ENCODE data around the gene A4GALT. TPM values are rescaled to one million over a fixed set of nuclear protein-coding genes. Genes with fewer than 3 reads are reported as not detected.
A peak's percentile ranks its signal among the peaks of the same experiment; 100 is the strongest.

Gene A4GALT
- total RNA-seq, 1 experiment from 2014 or later = 49.2 TPM

DNA sequence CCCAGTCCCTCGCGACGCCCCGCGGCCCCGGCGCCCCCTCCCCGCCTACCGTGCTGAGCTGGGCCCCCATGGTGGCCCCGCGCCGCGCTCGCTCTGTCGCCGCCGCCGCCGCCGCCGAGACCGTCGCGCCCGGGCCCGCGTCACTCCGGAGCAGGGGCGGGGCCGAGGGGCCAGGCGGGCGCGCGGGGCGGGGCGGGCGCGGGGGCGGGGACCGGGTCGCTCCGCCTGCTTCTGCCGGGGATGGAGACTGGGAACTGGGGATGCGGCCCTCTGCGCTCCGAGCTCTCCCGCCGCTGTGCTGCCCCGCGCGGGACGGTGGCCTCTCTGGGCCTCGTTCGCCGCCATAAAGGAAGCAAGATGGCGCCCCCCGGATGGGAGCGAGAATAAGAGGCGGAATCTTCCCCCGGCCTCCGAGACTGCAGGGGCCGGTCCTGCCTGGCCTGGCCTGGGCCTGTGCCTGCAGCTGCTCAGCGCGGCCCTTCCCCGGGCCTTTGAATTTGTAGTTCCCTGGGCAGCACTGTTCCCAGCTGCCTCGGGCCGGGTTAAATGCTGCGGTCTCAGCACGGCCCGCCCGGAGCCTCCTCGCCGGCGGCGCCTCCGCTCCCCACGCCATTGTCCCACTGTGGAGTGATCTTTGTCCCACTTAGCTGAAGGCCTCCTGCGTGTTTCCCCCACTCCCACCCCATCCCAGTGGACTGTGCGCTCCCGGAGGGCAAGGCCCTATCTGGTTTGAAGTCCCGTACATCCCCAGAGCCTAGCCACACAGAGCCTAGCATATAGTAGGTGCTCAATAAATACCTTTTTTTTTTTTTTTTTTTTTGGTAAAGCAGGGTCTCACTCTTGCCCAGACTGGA, 71.2 kb downstream of the A4GALT start, which contains the start of gene CYB5R3:
CYB5R3 (minus strand) TSS at position 147 of the 854 bp plus-strand sequence; CDS start at position 70, 77 bp downstream.
- DNase-seq (ENCODE audit: low spot score) = peak; percentile 66

DNA sequence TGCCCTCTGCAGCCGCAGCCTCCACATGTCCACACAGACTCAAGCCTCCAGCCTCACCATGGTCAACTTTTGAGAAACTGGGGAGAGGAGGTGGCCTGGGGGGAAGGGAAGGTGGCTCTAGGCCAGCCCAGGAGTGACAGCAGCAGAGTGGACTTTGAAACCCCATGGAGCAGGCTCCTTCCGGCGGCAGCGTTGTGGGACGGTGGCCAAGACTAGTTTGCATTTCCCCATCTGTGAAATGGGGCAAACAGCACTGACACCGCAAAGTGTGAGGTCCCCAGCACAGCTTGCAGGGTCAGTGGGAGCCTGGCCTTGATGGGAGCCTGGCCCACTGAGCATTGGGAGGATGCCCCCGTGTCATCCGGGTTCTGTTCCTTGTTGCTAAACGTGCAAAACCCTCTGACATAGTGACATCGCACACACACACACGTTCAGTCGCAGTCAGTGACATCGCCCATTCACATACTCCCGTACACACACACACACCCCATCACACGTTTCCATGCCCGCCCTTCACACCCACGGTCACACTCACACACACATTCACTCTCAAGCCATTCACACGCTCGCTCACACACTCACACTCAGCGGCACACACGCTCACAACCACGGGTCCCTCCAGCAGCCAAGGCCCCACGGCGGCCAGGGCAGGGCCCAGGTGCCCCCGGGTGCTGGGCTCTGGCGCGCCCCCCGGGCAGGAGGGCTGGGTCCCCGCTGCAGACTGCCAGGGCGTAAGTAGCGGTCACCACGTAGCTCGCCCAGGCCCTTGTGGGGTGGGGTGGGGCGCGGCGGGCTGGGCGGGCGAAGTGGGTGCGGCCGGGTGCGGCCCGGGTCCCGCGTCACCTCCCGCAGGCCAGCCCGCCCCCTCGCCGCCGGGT, 72.1 kb downstream of the A4GALT start:
- DNase-seq (ENCODE audit: low spot score) = peak; percentile 61

DNA sequence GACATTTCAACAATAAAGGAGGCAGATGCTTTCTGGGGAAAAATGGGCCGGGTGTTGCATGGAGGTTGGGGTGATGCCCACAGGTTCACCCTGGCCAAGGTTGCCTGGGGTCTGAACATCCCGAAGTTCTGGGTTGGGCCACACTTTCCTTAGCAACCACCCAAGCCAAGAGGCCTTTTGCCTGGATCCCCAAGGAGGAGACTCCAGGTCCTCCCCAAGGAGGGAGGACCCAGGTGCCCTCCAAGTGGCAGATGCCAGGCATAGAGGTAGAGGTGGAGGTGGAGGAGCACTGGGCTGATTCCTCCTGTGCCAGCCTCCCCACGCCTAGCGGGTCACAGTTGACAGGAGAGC, 72.7 kb downstream of the A4GALT start:
- no peak for DNase-seq (ENCODE audit: low spot score)

DNA sequence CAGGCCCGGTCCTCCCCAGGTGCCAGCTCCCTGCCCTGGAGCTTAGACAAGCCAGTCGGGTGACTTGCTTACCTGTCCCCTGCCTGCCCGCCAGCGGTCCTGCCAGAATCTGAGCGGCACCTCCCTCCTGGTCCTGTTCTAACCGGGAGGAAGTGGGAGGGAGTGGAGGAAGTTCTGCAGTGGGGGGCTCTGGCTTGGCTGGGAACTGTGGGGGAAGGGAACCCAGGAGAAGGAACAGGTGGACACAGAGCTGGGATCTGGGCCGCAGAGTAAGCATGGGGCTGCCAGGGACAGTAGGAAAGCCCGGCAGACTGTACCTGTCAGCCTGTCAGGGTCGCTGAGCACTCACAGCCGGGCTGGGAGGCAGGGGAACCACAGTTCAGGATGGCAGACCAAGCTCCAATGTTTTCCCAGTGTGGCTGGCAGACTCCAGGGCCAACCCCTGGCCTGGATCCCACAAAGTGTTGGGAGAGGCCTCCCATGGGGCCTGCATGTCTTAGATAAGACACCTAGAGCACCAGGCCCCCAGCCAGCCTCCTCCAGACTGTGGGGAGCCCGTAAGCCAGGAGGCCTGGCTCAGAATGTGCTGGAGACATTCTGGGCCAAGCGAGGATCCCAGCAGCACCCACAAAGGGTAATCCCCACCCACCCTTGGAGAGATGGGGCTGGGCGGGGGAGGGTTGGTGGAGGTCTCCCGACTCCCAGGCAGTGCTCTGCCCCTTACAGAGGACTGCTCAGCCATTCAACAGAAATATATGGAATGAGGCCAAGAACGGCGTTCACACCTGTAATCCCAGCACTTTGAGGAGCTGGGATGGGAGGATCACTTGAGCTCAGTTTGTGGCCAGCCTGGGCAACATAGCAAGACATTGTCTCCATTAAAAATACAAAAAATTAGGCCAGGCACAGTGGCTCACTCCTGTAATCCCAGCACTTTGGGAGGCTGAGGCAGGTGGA, 73.8 kb downstream of the A4GALT start:
- DNase-seq (ENCODE audit: low spot score) = peak; percentile 20

DNA sequence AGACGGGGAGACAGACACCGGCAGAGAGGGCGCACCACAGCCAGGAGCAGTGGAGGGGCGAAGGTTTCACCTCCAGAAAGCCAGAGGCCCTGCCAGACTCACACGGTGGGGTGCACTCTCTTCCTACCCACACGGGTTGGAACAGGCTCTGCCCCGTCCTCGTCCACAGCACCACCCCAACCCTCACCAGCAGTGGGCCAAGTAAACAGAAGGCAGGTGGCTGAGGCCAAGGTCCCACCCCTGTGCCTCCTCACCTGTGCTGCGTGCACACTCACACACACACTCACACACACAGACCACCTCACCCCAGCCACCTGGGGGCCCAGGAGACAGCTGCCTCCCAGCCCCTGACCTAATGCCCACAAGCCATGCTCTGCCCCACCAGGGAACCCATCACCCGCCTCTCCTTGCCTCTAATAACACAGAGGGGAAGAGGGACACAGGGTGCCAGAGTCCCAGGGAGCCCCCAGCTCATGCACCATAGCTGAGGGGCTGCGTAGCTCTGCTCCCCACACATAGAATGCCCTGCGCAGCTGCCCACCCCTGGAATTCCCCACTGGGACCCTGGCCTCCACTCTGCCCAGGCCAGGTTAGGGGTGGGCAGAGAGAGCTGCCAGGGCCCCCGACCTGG, 74.6 kb downstream of the A4GALT start:
- no peak for DNase-seq (ENCODE audit: low spot score)

DNA sequence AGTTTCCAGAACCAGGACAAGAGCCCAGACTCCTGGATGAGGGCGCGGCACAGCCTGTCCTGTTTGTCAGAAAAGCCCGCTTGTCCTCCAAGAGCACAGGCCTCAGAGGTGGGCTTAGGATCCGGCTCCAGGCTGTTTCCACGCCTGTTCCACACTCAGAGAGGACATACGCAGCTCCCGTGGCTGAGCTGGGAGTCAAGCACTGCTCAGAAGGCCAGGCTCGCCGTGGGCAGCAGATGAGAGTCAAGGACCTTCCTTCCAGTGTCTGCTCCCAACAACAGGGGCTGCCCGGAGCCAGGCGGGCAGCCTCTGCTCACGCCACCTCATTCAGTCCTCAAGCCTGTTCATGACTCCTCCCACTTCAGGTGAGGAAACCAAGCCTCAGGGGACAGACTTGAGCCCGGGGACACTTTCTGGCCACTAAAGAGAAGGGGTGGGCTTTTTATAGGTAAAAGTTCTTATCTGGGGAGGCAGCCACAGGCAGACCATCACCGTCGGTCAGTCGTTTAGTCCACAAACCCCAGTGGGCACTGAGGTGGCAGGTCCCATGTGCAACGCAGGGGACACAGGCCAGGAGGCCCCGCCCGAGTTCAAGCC, 75.2 kb downstream of the A4GALT start:
- DNase-seq (ENCODE audit: low spot score) = no peak

DNA sequence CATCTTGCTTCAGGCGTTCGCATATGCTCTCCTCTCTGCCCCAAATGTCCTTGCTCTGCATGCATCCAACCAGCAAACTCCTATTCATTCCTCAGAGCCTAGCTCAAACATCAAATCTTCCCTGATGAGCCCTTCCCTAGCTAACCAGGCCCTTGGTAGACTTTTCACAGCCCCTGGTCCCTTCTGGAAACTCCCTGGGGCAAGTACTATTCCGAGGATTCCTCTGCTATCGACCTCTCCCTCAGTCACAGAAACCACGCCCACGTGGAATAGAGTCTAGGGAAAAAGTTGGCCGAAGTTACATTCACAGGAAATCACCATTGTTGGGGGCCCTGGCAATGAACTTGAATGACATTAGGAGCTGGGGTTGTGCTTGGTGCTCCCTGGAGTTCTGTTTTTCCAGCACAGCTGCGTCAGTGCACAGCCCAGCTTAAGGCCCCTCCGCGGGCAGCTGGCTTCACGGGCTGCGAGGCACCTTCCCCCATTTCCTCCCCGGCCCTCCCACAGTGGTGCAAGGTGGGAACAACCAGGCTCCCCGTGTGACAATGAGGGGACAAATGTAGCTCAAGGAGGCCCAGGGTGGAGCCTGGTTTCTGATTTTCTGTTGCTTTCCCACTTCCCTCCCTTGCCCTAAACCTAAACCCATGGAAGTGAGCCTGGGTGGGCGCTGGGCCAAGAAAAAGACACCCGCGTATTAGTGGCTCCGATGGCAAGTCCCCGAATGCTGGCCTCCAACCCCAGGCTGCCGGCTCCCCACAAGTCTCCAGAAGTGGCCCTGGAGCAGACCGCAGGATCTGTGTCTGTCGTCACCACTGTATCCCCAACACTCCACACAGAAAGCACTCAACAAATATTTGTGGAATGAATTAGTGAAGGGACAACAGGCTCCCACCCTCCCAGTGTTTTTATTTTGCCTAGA, 76.0 kb downstream of the A4GALT start:
- DNase-seq (ENCODE audit: low spot score) = no peak

DNA sequence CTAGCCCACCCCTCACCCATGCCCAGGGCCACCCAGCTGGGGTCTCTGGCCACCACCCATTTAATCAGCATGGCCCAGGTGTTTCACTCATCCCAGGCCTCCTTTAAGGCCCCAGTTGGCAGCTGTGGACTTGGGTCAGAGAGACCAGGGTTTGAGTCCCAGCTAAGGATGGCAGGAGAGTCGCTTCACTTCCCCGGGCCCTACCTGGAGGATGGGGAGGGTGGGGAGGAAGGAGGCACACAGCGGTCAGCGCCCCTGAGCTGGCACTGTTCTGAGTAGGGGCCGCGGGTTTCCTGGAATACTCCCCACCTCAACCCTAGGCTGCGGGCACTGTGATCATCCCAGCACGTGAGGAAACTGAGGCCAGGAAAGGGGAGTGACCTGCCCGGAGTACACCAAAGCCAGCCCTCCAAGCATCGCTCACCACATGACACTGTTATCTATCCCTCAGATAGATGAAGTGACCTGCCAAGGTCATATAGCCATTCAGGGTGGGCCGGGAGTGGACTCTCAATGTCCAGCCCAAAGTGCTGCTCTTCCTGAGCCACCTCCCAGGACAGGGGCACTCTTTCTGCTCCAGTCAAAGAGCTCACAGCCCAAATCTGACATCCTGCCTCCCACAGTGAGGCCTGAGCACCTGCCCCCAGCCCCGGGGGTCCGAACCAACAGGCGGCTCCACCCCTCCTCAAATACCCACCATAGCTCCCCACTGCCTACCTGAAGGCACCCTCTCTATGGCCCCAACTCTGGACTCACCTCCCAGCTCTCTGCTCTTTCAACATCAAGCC, 76.8 kb downstream of the A4GALT start:
- no peak for DNase-seq (ENCODE audit: low spot score)

DNA sequence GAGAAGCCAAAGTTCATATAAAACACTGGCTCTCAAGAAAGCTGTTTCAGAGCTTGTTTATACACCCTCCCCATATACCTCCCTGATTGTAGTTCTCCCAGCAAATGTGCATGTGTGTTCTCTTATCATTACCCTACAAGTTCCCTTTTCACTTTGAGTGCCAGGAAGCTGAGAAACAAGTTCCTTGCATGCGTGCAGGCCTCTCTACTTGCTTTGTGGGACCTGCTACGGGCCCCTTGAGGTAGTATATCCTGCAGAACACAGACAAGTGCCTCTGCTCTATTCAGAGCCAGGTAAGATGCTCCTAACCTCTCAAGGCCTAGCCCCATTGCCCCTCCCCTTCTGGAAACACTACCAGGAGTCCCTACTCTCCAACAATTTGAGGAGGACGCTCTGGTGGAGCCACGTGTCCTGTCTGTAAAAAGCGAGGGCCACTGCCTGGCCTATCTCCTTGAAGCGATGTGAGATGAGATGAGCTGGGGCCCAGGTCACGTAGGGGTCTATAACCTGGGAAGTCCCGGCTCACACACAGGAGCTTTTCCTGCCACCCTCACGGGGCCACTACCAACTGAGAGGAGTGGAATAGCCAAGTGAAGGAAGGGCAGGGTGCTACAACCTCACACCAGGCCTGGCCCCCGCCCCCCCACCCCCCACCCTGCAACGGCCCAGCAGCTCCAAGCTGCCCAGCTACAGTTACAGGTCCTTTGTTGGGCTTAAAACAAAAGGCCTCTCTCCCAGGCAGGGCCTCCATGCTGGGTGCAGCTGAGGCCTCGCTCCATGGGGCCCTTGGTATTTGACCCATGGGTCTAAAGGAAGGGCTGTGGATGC, 77.7 kb downstream of the A4GALT start:
- DNase-seq (ENCODE audit: low spot score) = no peak

Small RNA genes within 50 kb of the gene (small RNA-seq; reads per million reads assigned to genes)
- gene RF00019 = not detected

Other genes starting within 250 kb of the A4GALT start
- 38.6 and 40.2 TPM in 2 replicates for gene RRP7A, start 201.1 kb downstream of the A4GALT start, total RNA-seq (2014; rRNA removed; shearing (Covaris generic))
- gene SERHL2, start 166.9 kb downstream of the A4GALT start, total RNA-seq (2014; rRNA removed; shearing (Covaris generic)) = not detected in 2 replicates
- gene POLDIP3, start 106.0 kb downstream of the A4GALT start, total RNA-seq (2014; rRNA removed; shearing (Covaris generic)) = 30.2 and 33.7 TPM in 2 replicates
- gene ATP5MGL, start 80.3 kb downstream of the A4GALT start, total RNA-seq (2014; rRNA removed; shearing (Covaris generic)) = not detected in 2 replicates
- 80.5 and 87.8 TPM in 2 replicates for gene CYB5R3, start 71.5 kb downstream of the A4GALT start, total RNA-seq (2014; rRNA removed; shearing (Covaris generic))
- gene ARFGAP3, start 136.4 kb upstream of the A4GALT start, total RNA-seq (2014; rRNA removed; shearing (Covaris generic)) = 6.8 and 7.7 TPM in 2 replicates